NOMO-1 treated with dmso at 0.1 percent for 144 hours (cell line): ENCODE results near the gene GID8.
"Not testable (repeated sequence)": the region's sequence is repeated elsewhere in the genome, so short reads cannot be mapped to it uniquely, and the experiment has no call there.

Experiments
- DNase-seq: peaks from one replicate; lab custom pipeline; 2025; ENCODE audit not compliant: unreplicated experiment; lab: John Stamatoyannopoulos, UW

Gene GID8

DNA sequence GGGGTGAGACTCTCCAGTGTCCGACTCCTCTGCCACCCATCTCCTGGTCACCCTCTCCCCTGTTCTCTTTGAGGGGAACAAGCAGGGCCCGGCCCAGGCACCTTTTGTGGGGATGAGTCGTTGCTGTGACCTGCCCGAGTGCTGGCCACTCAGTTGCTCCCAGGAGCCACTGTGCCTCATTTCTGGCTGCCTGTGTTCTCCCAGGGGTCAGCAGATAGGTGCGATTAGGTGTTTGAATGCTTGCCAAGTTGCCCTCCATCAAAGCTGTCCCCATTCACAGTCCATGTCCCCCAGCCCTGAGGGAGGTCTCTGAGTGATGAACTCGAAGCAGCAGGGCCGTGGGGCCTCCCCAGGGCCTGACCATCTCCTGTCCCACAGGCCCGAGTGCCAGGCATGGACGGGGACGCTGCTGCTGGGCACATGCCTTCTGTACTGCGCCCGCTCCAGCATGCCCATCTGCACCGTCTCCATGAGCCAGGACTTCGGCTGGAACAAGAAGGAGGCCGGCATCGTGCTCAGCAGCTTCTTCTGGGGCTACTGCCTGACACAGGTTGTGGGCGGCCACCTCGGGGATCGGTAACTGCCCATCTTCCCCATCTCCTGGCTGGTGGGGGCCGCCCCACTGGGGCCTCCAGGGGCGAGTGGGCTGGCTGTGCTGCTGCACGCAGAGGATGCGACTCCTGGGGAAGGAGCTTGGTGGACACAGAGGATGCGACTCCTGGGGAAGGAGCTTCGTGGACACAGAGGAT is 18.6 kb downstream of the GID8 start:
- no peak for DNase-seq

DNA sequence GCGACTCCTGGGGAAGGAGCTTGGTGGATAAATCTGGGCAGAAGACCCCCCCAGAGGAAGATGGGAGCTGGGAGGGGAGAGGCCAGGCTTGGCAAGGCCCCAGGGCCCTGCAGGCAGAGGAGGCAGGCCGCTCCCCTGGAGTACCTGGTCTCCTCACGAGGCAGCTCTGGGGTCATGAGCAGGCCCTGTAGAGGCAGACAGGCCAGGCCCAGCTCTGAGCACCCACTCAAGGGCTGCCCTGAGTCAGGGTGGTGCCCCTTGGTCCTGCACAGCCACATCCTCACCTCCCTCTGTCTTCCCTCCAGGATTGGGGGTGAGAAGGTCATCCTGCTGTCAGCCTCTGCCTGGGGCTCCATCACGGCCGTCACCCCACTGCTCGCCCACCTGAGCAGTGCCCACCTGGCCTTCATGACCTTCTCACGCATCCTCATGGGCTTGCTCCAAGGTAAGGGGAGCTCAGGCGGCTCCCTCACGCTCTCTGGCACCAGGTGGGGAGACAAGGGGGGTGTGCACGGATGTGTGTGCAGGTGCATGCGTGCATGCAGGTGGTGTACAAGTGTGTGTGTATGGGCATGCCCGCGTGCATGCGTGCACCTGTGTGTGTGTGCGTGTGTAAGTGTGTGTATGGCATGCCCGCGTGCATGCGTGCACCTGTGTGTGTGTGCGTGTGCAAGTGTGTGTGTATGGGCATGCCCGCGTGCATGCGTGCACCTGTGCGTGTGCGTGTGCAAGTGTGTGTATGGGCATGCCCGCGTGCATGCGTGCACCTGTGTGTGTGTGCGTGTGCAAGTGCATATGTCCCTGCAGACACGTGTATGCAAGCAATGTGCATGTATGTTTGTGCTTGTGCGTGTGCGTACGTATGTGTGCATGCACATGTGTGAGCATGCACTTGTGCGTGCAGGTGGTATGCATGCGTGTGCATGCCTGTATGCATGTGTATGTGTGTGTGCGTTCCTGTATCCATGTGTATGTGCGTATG is 19.5 kb downstream of the GID8 start:
- no peak for DNase-seq

DNA sequence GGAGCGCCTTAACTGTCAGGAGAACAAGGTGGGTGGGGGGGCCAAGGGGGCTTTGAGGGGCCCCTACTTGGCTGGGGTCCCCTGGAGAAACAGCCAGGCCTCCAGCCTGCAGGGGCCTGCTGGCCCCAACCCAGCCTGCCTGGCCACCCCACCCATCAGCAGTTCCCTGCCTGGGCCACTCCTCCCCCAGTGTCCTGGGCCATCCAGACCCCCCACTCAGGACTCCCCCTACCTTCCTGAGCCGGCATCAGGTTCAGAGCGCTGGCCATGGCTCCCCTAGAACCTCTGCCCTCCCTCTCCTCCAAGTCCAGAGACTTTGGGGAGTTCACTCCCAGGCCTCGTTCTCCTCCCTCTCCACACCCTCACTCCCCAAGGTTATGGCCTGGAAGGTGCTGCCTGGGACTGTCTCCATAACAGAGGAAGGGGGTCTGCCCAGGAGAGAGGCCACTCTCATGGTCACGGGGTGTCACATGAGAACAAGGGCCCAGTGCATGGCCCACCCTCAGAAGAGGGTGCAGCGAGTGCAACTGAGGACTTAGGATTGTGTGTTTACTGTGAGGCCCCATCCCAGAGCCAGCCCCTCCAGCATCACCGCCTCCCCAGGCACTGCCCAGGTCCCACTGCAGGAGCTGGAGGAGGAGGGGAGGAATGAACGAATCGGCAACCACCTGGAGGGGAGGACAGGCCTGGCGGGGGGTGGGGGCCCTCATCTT is 20.6 kb downstream of the GID8 start:
- DNase-seq = no peak

DNA sequence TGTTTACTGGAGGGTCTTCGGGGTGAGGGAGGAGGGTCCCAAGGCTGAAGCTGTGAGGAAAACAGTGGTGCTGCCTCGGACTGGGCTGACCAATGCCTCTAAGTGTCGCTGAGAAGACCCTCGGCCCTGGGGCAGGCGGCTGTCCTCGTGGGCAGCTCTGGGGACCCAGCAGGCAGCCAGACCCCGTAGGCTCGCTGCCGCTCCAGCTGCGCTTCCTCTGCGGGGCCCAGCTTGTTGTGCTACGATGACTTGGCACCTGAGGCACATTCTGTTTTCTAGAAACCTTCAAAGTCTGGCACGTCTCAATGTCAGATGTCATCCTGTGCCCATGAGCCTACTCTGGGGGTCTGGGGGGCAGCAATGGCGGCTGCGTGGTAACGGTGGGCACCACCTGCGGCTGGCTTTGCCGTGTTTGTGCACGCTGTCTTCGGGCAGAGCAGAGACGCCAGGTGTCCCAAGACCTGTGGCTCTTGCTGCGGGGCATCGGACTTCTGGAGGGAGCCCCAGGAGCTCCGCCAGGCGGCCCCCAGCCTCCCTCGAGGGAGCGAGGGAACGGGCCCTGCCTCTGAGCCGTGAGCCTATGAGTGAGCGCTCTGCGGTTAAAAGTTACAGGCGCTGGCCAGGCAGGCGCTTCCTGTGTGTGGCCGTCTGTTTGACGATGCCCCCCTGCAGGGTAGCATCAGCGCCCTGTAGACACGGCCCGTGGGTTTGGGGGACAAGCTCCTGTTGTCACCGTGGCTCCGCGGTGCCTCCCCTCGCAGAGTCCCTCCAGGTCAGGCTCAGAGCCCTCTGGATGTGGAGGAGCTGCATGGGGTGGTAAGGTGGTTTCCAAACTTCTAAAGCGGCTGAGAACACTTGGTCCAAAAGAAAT is 21.4 kb downstream of the GID8 start:
- no peak for DNase-seq

DNA sequence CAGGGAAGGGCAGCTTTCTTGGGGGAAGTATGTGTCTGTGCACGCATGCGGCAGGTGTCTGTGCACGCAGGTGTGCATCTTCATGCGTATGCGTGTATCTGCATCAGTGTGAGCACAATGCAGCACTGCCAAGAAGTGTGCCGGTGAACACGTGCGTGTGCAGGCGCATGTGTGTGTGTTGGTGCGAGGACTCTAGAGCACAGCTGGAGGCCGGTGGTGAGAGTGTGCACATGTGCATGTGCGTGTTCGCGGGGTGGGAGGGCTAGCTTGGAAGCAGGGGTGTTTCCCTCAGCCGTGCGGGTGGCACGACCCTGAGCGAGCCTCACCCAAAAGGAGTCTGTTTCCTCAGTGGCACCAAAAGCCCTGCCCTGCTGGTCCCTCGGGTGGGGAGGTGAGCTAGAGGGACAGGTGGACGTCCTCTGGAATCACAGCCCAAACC is 22.1 kb downstream of the GID8 start:
- DNase-seq = no peak

DNA sequence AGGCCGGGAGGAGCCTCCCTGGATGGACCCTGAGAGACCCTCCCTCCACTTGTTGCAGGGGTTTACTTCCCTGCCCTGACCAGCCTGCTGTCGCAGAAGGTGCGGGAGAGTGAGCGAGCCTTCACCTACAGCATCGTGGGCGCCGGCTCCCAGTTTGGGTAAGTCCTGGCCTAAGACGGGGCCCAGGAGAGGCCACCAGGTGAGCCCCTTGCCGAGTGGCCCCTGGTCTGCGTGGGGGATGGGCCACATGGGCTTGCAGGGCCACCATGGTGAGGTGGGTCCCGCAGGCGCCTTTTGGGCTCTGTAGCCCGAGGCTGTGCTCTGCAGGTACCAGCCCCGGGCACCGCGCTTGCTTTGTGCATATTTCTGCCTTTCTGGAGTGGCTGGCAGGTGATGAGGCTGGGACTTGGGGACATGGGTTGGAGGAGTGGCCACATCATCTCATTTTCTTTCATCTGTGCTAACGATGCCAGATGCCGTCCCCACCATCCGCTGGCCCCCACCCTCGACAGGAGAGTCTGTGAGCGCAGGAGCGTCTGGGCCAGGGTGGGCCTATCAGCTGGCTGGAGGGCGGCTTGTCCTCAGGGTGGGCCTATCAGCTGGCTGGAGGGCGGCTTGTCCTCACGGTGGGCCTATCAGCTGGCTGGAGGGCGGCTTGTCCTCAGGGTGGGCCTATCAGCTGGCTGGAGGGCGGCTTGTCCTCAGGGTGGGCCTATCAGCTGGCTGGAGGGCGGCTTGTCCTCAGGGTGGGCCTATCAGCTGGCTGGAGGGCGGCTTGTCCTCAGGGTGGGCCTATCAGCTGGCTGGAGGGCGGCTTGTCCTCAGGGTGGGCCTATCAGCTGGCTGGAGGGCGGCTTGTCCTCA is 22.7 kb downstream of the GID8 start:
- DNase-seq = not testable (repeated sequence)

DNA sequence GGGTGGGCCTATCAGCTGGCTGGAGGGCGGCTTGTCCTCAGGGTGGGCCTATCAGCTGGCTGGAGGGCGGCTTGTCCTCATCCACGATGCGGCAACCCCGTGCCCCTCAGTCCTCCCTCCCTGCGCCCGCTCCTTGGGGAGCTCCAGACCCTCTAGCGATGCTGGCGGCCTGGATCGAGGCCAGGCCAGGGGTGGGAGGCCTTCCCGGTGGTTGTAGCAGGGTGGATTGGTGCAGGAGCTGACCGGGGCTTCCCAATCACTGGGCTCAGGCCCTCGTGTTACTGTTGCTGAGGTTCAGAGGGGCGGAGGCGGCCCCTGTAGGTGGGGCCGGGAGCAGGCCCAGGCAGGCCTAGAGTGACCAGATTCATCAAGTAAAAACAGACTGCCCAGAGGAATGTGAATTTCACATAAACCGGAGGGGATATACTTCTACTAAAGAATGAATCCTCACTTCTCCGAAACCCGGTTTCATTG is 23.4 kb downstream of the GID8 start:
- DNase-seq = no peak

DNA sequence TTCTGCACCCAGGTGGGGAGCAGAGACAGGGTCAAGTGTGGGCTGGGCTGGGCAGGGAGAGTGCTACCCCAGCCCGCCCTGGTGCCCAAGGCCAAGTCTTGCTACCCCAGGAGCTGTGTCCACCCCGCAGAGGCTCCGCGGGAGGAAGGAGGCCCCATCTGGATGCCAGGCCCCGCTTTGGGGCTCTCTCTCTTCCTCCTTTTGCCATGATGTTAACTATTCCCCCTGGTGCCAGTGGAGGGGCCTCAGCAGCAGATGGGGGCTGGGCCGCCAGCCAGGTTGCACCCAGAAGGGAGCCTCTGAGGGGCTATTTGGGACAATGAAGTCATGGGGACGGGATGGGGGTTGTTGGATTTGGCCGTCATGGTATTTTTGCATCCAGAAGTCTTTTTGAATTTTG is 23.9 kb downstream of the GID8 start:
- DNase-seq = no peak

DNA sequence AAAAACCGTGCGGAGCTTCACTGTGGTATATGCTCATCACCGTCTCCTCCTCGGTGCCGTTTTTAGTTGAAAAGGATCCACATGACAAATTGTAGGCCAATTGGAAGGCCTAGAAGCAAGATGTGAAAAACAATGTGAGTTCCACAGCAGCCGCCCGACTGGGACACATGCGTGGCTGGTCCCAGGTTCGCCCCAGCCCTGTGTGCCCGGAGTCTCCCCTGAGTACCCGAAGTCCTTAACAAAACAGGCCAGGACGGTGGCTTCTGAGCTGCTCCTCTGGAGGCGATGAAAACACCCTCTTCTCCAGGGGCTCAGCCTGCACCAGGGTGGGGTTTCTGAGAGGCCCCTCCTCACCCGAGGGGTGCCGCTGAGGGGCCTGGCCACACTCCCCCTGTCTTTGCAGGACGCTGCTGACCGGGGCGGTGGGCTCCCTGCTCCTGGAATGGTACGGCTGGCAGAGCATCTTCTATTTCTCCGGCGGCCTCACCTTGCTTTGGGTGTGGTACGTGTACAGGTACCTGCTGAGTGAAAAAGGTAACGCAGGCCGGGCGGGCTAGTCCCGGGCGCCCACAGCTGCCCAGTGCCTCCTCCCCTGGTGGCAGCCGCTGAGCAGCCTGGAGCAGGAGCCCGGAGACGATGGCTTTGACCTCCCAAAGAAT is 24.4 kb downstream of the GID8 start:
- no peak for DNase-seq

DNA sequence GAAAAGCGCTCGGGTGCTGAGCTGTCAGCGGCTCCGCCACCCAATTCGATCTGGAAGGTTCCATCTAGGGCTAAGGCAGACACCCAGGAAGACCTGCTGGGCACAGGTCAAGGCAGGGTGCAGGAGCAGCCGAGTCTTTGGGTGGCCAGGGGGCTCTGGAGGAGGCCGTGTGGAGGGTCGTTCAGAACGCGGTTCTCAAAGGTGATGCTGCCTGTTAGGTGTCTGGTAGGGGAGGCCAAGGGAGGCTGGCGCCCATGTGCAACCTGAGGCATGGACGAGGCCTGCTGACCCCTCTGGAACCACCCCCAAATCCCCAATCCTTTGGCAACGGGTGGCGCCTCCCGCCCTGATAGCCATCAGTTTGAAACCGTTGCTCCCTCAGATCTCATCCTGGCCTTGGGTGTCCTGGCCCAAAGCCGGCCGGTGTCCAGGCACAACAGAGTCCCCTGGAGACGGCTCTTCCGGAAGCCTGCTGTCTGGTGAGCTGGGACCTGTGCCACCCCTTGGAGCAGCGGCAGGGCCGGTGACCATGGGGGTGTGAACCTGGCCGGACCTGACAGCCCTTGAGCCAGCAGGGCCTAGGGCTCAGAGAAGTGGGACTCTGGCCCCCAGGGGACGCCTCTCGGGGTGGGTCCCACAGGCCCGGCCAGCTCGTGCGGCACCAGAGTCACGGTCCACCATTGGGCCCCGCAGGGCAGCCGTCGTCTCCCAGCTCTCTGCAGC is 25.1 kb downstream of the GID8 start:
- no peak for DNase-seq

DNA sequence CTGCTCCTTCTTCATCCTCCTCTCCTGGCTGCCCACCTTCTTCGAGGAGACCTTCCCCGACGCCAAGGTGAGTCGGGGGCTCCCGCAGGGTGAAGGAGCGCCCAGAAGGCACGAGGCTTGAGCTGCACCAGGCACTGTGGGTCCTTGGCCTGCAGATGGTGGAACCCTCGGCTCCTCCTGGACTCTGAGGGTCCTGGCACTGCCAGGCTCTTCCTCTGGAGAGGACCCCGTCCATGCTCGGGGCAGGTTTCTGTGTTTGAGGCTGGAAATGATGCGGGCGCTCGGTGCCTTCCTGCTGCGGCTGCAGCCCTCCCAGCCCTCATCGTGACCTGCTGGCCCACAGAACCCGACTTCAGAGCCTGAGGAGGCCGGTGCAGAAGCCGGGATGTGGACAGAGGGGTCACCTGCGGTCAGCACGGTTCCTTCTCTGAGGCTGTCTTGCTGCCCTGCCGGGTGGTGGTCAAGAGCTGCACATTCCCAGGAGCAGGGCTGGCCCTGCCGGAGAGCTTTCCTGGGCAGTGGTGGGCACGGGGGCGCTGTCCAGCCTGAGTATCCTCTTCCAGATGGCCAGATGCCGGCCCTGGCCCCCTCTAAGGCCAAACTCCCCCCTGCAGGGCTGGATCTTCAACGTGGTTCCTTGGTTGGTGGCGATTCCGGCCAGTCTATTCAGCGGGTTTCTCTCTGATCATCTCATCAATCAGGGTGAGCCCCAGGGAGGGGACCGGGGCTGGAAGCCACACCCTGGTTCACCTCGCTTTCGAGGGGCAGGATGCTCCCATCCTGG is 25.9 kb downstream of the GID8 start:
- no peak for DNase-seq

DNA sequence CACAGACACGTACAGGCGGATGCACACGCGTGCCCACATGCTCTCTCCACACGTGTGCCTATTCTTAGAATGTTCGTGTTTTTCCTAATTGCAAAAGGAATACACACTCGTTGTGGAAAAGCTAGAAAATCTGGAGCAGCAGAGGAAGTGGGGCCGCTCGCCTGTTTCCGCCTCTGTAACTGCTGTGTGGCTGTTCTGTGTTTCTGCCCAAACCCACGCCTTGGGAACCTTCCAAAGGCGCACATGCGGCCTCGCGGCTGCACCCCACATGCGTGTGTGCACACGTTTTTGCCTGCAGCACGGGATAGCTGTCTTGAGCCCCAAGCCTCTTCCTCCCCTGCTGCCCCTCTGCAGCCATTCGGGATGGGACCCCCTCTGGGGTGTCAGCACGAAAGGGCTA is 26.8 kb downstream of the GID8 start:
- no peak for DNase-seq

DNA sequence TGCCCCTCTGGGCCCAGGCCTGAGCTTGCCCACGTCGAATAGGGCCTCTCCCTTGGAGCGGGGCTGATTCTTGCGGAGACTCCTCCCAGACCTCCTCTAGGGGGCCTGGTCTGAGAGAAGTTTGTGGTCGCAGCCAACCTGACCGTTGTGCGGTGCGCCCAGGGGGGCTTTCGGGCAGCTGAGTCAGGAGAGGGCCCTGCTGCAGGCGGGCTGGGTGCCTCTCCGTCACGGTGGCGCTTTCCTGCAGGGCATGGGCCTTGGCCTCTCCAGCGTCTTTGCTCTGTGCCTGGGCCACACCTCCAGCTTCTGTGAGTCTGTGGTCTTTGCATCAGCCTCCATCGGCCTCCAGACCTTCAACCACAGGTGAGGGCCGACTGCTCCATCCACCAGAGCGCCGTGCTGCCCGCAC is 27.4 kb downstream of the GID8 start:
- no peak for DNase-seq

DNA sequence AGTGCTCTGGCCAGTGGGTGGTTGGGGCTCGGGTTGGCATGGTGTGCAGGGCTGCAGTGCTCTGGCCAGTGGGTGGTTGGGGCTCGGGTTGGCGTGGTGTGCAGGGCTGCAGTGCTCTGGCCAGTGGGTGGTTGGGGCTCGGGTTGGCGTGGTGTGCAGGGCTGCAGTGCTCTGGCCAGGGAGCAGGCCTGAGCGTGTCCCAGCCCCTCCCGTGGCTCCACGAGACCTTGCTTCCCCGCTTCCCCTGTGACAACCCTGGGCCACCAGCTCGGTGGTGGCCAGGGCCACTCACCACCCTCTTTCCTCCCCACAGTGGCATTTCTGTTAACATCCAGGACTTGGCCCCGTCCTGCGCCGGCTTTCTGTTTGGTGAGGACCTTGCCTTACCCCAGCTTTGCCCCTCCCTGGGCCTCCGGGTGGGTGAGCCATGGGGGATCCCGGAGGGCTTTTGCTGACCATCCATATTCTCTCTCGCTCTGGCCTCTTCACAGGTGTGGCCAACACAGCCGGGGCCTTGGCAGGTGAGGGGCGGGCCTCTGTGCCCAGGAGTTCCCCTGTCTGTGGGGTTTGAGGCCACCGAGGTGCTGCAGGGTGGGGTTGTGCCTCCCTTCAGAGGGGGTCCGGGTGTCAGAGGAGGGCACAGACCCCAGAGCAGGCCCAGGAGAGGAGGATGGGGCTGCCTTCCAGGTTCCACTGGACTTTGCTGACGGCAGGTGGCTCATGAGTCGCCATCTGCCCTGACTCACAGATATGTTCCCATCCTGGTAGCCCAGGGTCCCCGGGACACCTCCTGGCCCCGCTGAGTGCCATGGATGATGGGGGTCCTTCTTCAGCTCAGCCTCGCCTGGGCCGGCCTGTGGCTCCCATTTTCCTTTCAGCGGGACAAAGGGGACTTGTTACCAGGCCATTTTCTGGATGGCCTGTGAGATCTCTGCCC is 28.5 kb downstream of the GID8 start:
- DNase-seq = no peak

DNA sequence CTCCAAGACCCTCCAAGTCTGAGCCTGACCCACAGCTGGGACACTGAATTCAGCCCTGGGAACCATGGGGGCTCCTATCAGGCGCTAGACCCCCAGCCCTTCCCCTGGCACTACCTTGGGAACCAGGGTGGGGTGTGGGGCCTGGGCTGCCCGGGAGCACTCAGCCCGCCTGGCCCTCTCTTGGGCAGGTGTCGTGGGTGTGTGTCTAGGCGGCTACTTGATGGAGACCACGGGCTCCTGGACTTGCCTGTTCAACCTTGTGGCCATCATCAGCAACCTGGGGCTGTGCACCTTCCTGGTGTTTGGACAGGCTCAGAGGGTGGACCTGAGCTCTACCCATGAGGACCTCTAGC is 29.2 kb downstream of the GID8 start:
- no peak for DNase-seq

DNA sequence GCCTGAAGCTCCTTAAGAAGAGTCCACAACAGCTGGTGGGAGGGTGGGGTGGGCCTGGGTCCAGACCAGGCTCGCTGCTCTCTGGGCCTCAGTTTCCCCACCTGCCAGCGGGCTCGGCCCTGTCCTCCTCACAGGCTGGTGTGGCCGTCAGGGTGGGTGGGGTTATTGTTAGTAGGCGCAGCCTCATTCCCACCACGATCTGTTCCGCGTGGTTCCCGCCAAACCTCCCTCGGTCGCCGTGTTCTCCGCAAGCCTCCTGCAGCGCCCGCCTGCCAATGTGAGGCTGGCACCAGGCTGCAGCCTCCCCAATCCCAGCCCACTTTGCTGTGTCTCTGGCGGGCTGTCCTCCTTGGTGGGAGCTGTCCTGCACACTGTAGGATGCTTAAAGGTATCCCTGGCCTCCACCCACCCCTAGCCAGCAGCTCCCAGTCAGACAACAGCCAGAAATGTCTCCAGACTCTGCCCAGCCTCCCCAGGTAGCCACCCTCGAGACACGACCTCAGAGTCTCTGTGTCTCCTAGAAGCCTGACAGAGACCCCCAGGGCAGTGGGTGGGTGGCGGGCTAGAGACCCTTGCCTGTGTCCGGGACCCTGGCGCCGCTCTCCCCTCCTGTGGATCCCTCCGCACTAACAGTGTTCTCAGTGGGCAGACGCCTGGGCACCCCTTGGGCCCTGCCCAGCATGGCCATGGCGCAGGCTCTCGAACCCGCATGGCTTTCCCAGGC is 29.8 kb downstream of the GID8 start:
- DNase-seq = no peak
